ENCODE data around the gene NCOA1. TPM values are rescaled to one million over a fixed set of nuclear protein-coding genes. Genes with fewer than 3 reads are reported as not detected.
A peak's percentile ranks its signal among the peaks of the same experiment; 100 is the strongest.
"Not testable (repeated sequence)": the region's sequence is repeated elsewhere in the genome, so short reads cannot be mapped to it uniquely, and the experiment has no call there.

Gene NCOA1
- total RNA-seq, 4 donors from 2014 or later = 33.9 to 91.2 (median 60.1) TPM

DNA sequence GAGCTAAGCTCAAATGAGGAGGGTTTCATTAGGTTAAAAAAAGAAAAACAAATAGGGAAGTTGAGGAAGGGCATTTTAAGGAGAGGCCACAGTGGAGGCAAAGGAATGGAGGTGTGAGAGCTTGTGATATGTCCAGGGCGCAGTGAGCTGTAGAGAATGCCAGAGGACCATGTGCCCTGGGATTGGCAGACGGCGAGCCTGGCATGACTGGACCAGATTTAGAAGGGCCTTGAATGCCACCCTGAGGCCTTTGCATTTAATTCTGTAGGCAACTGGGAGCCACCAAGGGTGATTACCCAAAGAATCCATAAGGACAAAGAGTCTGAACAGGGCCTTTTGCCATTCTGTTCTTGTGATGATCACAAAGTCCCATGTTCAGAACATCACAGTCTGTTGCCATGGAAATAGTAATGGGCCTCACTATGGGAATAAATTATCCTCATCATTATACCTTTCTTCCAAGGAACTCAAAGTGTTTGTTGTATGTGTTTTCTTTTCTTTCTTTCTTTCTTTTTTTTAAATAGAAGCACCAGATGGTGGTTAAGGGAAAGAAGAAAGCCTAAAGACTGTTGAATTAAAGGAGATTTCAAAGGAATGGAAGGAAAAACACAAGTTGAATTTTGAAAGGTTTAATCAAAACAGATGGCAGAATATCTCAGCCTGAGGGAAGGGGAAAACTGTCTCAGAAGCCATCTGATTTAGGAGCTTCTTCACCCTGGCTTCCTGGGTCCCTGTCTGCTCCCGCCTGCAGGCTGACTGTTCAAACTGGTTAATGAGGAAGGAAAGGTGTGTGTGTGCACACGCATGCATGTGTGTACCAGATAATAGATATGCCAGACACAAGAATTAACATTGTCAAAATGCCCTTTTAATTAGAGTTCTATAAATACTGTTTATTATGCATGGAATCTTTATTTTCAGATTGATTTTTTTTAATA is 31.6 kb upstream of the NCOA1 start:
- intact Hi-C loops (cut with DNase I; ENCODE audit: low total_unique reads) = loop anchor here (1.0 kb wide), 1 partner anchor 38 kb away; no protein-coding TSS in a partner anchor
- ATAC-seq (peak; percentile 26 to 64), DNase-seq (peak; percentile 54 to 60)
- H3K4me1 ChIP-seq = peaks cover 7 to 25% of the 10 kb centered on the region in 2 donors
- H3K9me3 ChIP-seq = no peaks in the 10 kb centered on the region
- TF ChIP-seq POLR2A (IDR thresholded peaks at IDR 0.05) = no peak
- TF ChIP-seq, protein P1, sequence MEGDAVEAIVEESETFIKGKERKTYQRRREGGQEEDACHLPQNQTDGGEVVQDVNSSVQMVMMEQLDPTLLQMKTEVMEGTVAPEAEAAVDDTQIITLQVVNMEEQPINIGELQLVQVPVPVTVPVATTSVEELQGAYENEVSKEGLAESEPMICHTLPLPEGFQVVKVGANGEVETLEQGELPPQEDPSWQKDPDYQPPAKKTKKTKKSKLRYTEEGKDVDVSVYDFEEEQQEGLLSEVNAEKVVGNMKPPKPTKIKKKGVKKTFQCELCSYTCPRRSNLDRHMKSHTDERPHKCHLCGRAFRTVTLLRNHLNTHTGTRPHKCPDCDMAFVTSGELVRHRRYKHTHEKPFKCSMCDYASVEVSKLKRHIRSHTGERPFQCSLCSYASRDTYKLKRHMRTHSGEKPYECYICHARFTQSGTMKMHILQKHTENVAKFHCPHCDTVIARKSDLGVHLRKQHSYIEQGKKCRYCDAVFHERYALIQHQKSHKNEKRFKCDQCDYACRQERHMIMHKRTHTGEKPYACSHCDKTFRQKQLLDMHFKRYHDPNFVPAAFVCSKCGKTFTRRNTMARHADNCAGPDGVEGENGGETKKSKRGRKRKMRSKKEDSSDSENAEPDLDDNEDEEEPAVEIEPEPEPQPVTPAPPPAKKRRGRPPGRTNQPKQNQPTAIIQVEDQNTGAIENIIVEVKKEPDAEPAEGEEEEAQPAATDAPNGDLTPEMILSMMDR (IDR thresholded peaks at IDR 0.05 in 4 of 5, conservative IDR thresholded peaks at IDR 0.05 in 1 of 5) = peak in 1 of 5 experiments; percentile 26
- no peak overlapping the region for H3K4me3 ChIP-seq
- no peaks in the 10 kb centered on the region for H3K27me3 ChIP-seq
- no peaks in the 10 kb centered on the region for H3K36me3 ChIP-seq
- H3K27ac ChIP-seq = peak overlapping the region in 2 of 4 donors; percentile 8 to 16
- in situ Hi-C loops (cut with MboI; ENCODE audit: low sequenced_read_pairs in 4 of 4) = no loop called here

DNA sequence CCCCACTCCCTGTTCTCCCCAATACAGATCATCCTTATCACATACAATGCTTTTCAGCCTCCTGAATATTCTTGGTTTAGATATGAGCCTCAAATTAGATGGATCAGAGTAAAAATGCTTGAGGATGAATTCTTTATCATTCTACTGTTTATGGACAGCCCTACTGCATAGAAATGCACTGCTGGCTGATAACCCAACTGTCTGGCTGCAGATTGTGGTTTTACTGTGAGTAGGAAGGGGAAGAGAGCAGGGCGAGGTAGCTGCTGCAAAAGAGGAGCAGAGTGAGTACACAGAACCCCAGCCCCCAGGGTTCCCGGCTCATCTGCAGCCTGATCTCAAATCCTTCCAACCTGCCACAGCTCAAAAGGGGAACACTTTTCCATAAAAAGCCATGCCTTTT is 29.4 kb upstream of the NCOA1 start:
- no peaks in the 10 kb centered on the region for H3K9me3 ChIP-seq
- no peaks in the 10 kb centered on the region for H3K36me3 ChIP-seq
- H3K27ac ChIP-seq = no peak overlapping the region
- H3K4me1 ChIP-seq = peaks cover 5 to 13% of the 10 kb centered on the region in 2 donors
- DNase-seq (no peak), ATAC-seq (no peak)
- no peak overlapping the region for H3K4me3 ChIP-seq
- no peak for TF ChIP-seq POLR2A (IDR thresholded peaks at IDR 0.05)
- TF ChIP-seq, protein P1 (IDR thresholded peaks at IDR 0.05 in 4 of 5, conservative IDR thresholded peaks at IDR 0.05 in 1 of 5) = no peak
- intact Hi-C loops (cut with DNase I; ENCODE audit: low total_unique reads) = no loop called here
- in situ Hi-C loops (cut with MboI; ENCODE audit: low sequenced_read_pairs in 4 of 4) = no loop called here
- no peaks in the 10 kb centered on the region for H3K27me3 ChIP-seq

DNA sequence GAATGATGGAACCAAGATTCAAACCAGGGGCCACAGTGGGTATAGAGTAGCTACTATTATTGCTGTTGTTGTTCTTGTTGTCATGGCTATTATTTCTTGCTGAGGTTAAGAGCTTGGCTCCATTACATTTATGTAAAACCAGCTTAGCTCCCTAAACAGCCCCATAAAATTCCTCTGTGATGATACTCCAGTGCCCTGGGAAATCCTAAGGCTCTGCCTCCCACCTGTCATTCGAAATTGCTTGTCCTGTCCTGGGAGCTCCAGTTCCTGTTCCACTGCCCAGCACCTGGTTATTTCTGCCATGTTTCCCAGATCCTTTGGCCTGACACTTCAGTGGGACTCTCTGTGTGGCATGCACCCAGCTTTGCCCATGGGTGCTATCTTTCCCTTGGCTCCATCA is 27.8 kb upstream of the NCOA1 start:
- H3K36me3 ChIP-seq = no peaks in the 10 kb centered on the region
- DNase-seq (no peak), ATAC-seq (no peak)
- intact Hi-C loops (cut with DNase I; ENCODE audit: low total_unique reads) = no loop called here
- no peak for TF ChIP-seq POLR2A (IDR thresholded peaks at IDR 0.05)
- TF ChIP-seq, protein P1 (IDR thresholded peaks at IDR 0.05 in 4 of 5, conservative IDR thresholded peaks at IDR 0.05 in 1 of 5) = no peak
- in situ Hi-C loops (cut with MboI; ENCODE audit: low sequenced_read_pairs in 4 of 4) = no loop called here
- no peaks in the 10 kb centered on the region for H3K9me3 ChIP-seq
- H3K27me3 ChIP-seq = no peaks in the 10 kb centered on the region
- H3K27ac ChIP-seq = no peak overlapping the region
- H3K4me3 ChIP-seq = no peak overlapping the region
- peaks cover 0 to 4% of the 10 kb centered on the region in 2 donors for H3K4me1 ChIP-seq

DNA sequence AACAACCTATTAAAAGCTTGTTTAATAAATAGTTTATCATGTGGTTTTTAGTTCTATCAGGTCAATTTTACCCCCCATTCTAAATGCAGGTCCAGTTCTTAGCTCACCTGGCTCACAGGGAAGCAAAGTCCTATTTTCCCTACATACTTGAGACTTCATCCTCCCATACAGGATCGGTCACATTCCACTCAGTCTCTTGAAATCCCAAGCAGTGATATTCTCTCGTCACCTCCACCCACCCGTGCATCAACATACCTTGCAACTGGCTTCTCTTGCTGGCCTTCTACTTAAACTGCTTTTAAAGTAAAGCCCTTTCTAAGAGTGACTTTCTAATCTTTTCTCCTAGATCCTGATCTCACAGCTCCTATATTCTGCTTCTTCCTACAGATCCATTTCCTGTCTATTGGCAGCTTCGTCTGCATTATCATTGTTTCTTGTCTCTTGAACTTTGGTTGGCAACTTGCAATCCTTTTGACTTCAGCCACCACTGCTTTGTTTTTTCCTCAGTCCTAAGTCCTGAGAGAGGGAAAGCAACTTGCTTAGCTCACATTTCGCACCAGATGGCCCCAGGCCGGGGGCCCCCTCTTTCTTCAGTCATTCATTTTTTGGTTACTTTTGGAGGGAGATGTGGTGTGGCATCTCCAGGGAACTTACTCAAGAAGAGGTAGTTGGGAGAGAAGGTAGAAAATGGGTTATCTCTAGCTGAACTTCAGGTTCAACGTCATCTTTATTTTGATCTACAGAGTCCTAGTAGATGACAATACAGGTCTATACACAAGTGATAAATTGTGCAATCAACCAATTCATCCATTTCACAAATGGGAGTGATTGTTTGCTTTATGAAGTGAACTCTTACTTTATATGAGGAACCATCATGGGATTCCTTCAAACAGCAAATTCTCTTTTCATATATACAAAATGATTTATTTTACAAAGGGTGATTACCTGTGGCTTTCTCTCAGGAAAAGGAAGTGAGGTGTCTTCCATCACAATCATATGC is 23.9 kb upstream of the NCOA1 start:
- DNase-seq (no peak), ATAC-seq (no peak)
- Histone ChIP-seq H3K27me3 (no peaks in the 10 kb centered on the region), H3K9me3 (no peaks in the 10 kb centered on the region), H3K27ac (no peak overlapping the region), H3K4me1 (no peaks in the 10 kb centered on the region), H3K4me3 (no peak overlapping the region), H3K36me3 (no peaks in the 10 kb centered on the region)
- intact Hi-C loops (cut with DNase I; ENCODE audit: low total_unique reads) (no loop called here), in situ Hi-C loops (cut with MboI; ENCODE audit: low sequenced_read_pairs in 4 of 4) (no loop called here)
- no peak for TF ChIP-seq POLR2A (IDR thresholded peaks at IDR 0.05)
- TF ChIP-seq, protein P1 (IDR thresholded peaks at IDR 0.05 in 4 of 5, conservative IDR thresholded peaks at IDR 0.05 in 1 of 5) = no peak

DNA sequence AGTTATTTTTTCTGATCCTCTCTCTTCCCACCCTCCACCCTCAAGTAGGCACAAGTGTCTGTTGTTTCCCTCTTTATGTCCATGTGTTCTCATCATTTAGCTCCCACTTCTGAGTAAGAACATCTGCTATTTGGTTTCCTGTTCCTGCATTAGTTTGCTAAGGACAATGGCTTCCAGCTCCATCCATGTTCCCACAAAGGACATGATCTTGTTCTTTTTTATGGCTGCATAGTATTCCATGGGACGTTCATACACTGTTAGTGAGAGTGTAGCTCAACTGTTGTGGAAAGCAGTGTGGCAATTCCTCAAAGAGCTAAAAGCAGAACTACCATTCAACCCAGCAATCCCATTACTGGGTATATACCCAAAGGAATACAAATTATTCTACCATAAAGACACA is 22.6 kb upstream of the NCOA1 start:
- H3K36me3 ChIP-seq; H3K4me3 ChIP-seq; in situ Hi-C loops (cut with MboI; ENCODE audit: low sequenced_read_pairs in 4 of 4); H3K4me1 ChIP-seq; ATAC-seq; H3K27me3 ChIP-seq; H3K9me3 ChIP-seq; intact Hi-C loops (cut with DNase I; ENCODE audit: low total_unique reads); H3K27ac ChIP-seq; DNase-seq: not testable (repeated sequence)
